ENCODE measurements around the gene LCN1. TPM values are rescaled to one million over a fixed set of nuclear protein-coding genes. Genes with fewer than 3 reads are reported as not detected.

The LCN1 gene
- total and polyA plus RNA-seq, 2 donors (not counting 3 experiments of a cell fraction or from before 2014, with no cell fraction given): not detected

DNA sequence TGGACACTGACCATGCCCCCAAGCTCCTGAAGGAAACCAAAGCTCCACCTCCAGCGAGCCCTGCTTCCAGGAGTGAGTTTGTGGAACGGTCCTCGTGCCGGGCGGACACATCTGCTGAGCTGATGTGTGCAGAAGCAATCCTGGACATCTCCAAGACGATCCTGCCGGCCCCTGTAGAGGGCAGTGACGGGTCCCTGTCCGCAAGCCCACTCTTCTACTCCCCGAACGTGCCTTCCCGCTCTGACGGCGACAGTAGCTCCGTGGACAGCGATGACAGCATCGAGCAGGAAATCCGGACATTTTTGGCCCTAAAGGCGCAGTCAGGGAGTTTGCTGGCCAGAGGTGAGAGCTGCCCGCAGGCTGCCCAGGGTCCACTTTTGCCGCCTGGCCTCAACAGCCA lies 35.4 kb upstream of the LCN1 start:
- Histone ChIP-seq H3K27ac (ENCODE audit: insufficient read depth, low read depth, low read length) (no peak overlapping the region), H3K9me3 (replicated peaks; ENCODE audit: control insufficient read depth, insufficient read depth, low read length) (no peaks in the 10 kb centered on the region), H3K9me1 (replicated peaks; ENCODE audit: control insufficient read depth, extremely low read depth, insufficient read depth, low read length) (no peaks in the 10 kb centered on the region), H3K79me2 (ENCODE audit: control insufficient read depth, insufficient read depth, low read length) (no peaks in the 10 kb centered on the region), H3K36me3 (ENCODE audit: control insufficient read depth in 2 of 2, extremely low read depth in 1 of 2, insufficient read depth in 2 of 2, low read length in 2 of 2) (peaks cover 0 to 29% of the 10 kb centered on the region in 2 experiments), H2AFZ (ENCODE audit: low read depth, low read length) (no peak overlapping the region), H3K27me3 (ENCODE audit: control insufficient read depth in 2 of 2, insufficient read depth in 2 of 2, low read length in 2 of 2) (no peaks in the 10 kb centered on the region), H3K4me1 (ENCODE audit: control insufficient read depth, extremely low read depth, insufficient read depth, low read length) (peaks cover 1% of the 10 kb centered on the region), H3K9ac (replicated peaks; ENCODE audit: extremely low read depth, insufficient read depth, low read length) (no peak overlapping the region), H4K20me1 (replicated peaks; ENCODE audit: control insufficient read depth, extremely low read depth, insufficient read depth, low read length) (no peaks in the 10 kb centered on the region), H3K4me2 (ENCODE audit: insufficient read depth, low read length) (no peak overlapping the region), H3K4me3 (replicated peaks in 1 of 3; ENCODE audit: insufficient read depth in 1 of 3, low read depth in 1 of 3, low read length in 3 of 3) (no peak overlapping the region)
- TF ChIP-seq, protein P1, sequence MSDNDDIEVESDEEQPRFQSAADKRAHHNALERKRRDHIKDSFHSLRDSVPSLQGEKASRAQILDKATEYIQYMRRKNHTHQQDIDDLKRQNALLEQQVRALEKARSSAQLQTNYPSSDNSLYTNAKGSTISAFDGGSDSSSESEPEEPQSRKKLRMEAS (IDR thresholded peaks at IDR 0.05; ENCODE audit: insufficient read depth, insufficient read length): no peak
- TF ChIP-seq FOS (IDR thresholded peaks at IDR 0.05; ENCODE audit: borderline replicate concordance, insufficient read depth, low read length) (no peak), CTCF (IDR thresholded peaks at IDR 0.05; ENCODE audit: extremely low read depth in 1 of 2, insufficient read depth in 1 of 2, low read depth in 1 of 2, low read length in 2 of 2) (no peak), POLR2A (IDR thresholded peaks at IDR 0.05; ENCODE audit: low read depth, low read length) (no peak), EZH2 (IDR thresholded peaks at IDR 0.05; ENCODE audit: borderline replicate concordance, low read depth, low read length, severe bottlenecking) (no peak), GATA2 (IDR thresholded peaks at IDR 0.05; ENCODE audit: insufficient read depth, insufficient read length, low read depth, low read length) (no peak), JUN (IDR thresholded peaks at IDR 0.05; ENCODE audit: borderline replicate concordance, insufficient read depth, insufficient read length, low read depth) (no peak), MYC (IDR thresholded peaks at IDR 0.05; ENCODE audit: low read depth, low read length) (no peak), POLR2AphosphoS5 (IDR thresholded peaks at IDR 0.05; ENCODE audit: insufficient read depth, low read depth, low read length) (no peak)
- intact Hi-C loops (cut with micrococcal nuclease) (no loop called here), dilution Hi-C loops (cut with MboI; ENCODE audit: extremely low pct_ligation_motif_present, low sequenced_read_pairs) (no loop called here)
- ChIA-PET CTCF (interaction anchor here (1.1 kb wide), 1 partner anchor 19 kb away, joined by 3 read pairs; no protein-coding TSS in a partner anchor), POLR2A (no interaction called here)
- FAIRE-seq (no peak), DNase-seq (ENCODE audit: low read depth, low spot score) (no peak)
- BruUV-seq (replicated peaks): no TSS peak
